Mesenchymal stem cell (in vitro differentiated cells and primary cell): ENCODE measurements around the gene EIF3A.

Experiments
- DNase-seq: peaks from one replicate; pipeline ENCODE4 v3.0.0-alpha.2; 2013
- H2AFZ ChIP-seq: one replicate; pipeline ENCODE4 v1.6.1; 2013; ENCODE audit warnings: low read depth, mild to moderate bottlenecking, control low read depth, inconsistent platforms, low read length, moderate library complexity
- H2AK5ac ChIP-seq: 2 replicates; pipeline ENCODE4 v1.6.1; 2013; ENCODE audit warnings: low read length, moderate library complexity, mild to moderate bottlenecking, inconsistent platforms; ENCODE audit not compliant: severe bottlenecking
- H2BK120ac ChIP-seq: one replicate; pipeline ENCODE4 v1.6.1; 2013; ENCODE audit warnings: low read depth, mild to moderate bottlenecking, inconsistent platforms, low read length, moderate library complexity
- H2BK12ac ChIP-seq, 2 experiments: one replicate each; pipeline ENCODE4 v1.6.1; 2013; ENCODE audit warnings: inconsistent platforms in 2 of 2, low read length in 2 of 2, mild to moderate bottlenecking in 2 of 2, moderate library complexity in 2 of 2, control low read depth in 1 of 2
- H2BK15ac ChIP-seq: one replicate; pipeline ENCODE4 v1.6.1; 2013; ENCODE audit warnings: mild to moderate bottlenecking, low read depth, inconsistent platforms; ENCODE audit not compliant: poor library complexity, severe bottlenecking
- H2BK5ac ChIP-seq: 2 replicates; pipeline ENCODE4 v1.6.1; 2013; ENCODE audit warnings: low read depth, mild to moderate bottlenecking, low read length, control low read depth, inconsistent platforms; ENCODE audit not compliant: poor library complexity, severe bottlenecking
- H3K14ac ChIP-seq, 2 experiments: one replicate each; pipeline ENCODE4 v1.6.1; 2013; ENCODE audit warnings: inconsistent platforms in 2 of 2, low read length in 2 of 2, control low read depth in 1 of 2, mild to moderate bottlenecking in 1 of 2, moderate library complexity in 1 of 2
- H3K18ac ChIP-seq, 2 experiments: one replicate each; pipeline ENCODE4 v1.6.1; 2013; ENCODE audit warnings: inconsistent platforms in 2 of 2, low read length in 2 of 2, control low read depth in 1 of 2, low read depth in 1 of 2, mild to moderate bottlenecking in 1 of 2
- H3K23ac ChIP-seq, 2 experiments: one replicate each; pipeline ENCODE4 v1.6.1; 2013; ENCODE audit warnings: inconsistent platforms in 2 of 2, low read length in 2 of 2, mild to moderate bottlenecking in 2 of 2, moderate library complexity in 2 of 2, control low read depth in 1 of 2
- H3K27ac ChIP-seq: 2 replicates; pipeline ENCODE4 v1.5.1; 2013; ENCODE audit warnings: mild to moderate bottlenecking, moderate library complexity, low read length, control low read depth, inconsistent platforms; ENCODE audit not compliant: poor library complexity, severe bottlenecking
- H3K27me3 ChIP-seq, 2 experiments: 2 replicates each; pipeline versions ENCODE4 v1.6.1 to v1.7.0; 2013; ENCODE audit warnings: low read length in 2 of 2, mild to moderate bottlenecking in 2 of 2, moderate library complexity in 2 of 2, control low read depth in 1 of 2, inconsistent platforms in 1 of 2; ENCODE audit not compliant: control insufficient read depth in 1 of 2, insufficient read depth in 1 of 2
- H3K36me3 ChIP-seq, 2 experiments: 2 replicates each; pipeline versions ENCODE4 v1.6.1 to v1.7.0; 2013; ENCODE audit warnings: low read length in 2 of 2, control low read depth in 1 of 2, inconsistent platforms in 1 of 2, low read depth in 1 of 2, mild to moderate bottlenecking in 1 of 2; ENCODE audit not compliant: insufficient read depth in 2 of 2, control insufficient read depth in 1 of 2
- H3K4ac ChIP-seq, 2 experiments: one replicate each; pipeline ENCODE4 v1.6.1; 2013; ENCODE audit warnings: inconsistent platforms in 2 of 2, low read length in 2 of 2, mild to moderate bottlenecking in 2 of 2, moderate library complexity in 2 of 2, control low read depth in 1 of 2, low read depth in 1 of 2
- H3K4me1 ChIP-seq: 2 replicates; pipeline ENCODE4 v1.6.1; 2013; ENCODE audit warnings: low read depth, low read length, control low read depth; ENCODE audit not compliant: control insufficient read depth, insufficient read depth
- H3K4me2 ChIP-seq: 2 replicates; pipeline ENCODE4 v1.6.1; 2013; ENCODE audit warnings: low read length, mild to moderate bottlenecking, inconsistent platforms; ENCODE audit not compliant: poor library complexity, severe bottlenecking
- H3K4me3 ChIP-seq, 2 experiments: 2 replicates each; pipeline versions ENCODE4 v1.5.1 to v1.7.0; 2013; ENCODE audit warnings: low read length in 2 of 2, mild to moderate bottlenecking in 2 of 2, control low read depth in 1 of 2, low read depth in 1 of 2; ENCODE audit not compliant: insufficient read depth in 1 of 2
- H3K79me1 ChIP-seq: replicated peaks from 2 replicates; pipeline ENCODE4 v1.6.1; 2013; ENCODE audit warnings: mild to moderate bottlenecking, control low read depth, low read length, inconsistent platforms; ENCODE audit not compliant: poor library complexity, severe bottlenecking
- H3K9ac ChIP-seq: 2 replicates; pipeline ENCODE4 v1.7.0; 2013; ENCODE audit warnings: mild to moderate bottlenecking, low read length, moderate library complexity
- H3K9me3 ChIP-seq: 2 replicates; pipeline ENCODE4 v1.7.0; 2013; ENCODE audit warnings: mild to moderate bottlenecking, low read length; ENCODE audit not compliant: control insufficient read depth
- H4K8ac ChIP-seq: one replicate; pipeline ENCODE4 v1.6.1; 2013; ENCODE audit warnings: inconsistent platforms, mild to moderate bottlenecking, low read length, moderate library complexity
- H4K91ac ChIP-seq: one replicate; pipeline ENCODE4 v1.6.1; 2013; ENCODE audit warnings: mild to moderate bottlenecking, low read length, inconsistent platforms
- WGBS: methylation state at CpG from one replicate; pipeline ENCODE4 v1.1.7; 2013; ENCODE audit warnings: mixed read lengths; 5-methylcytosine and 5-hydroxymethylcytosine counted together

EIF3A gene

GRCh38 chr10:119001717-119002500 is 78.7 kb downstream of the EIF3A start:
- no peak for DNase-seq
- Histone ChIP-seq H3K4me1 (peaks cover 5% of the 10 kb centered on the region), H4K91ac (no peak overlapping the region), H3K23ac (no peak overlapping the region), H2BK12ac (no peak overlapping the region), H3K27me3 (peaks cover 8 to 20% of the 10 kb centered on the region in 2 experiments), H3K9ac (no peak overlapping the region), H2BK120ac (no peak overlapping the region), H3K4me3 (no peak overlapping the region), H3K27ac (no peak overlapping the region), H3K9me3 (peaks cover 8% of the 10 kb centered on the region), H2AFZ (no peak overlapping the region), H2BK5ac (no peak overlapping the region), H3K18ac (no peak overlapping the region), H3K14ac (peak overlapping the region in 1 of 2 experiments; percentile 6), H3K4ac (no peak overlapping the region), H3K79me1 (no peaks in the 10 kb centered on the region), H3K4me2 (no peak overlapping the region), H2BK15ac (no peak overlapping the region), H2AK5ac (no peak overlapping the region), H4K8ac (no peak overlapping the region), H3K36me3 (no peaks in the 10 kb centered on the region)
- 94% methylated on average over 8 of the region's 10 CpGs for WGBS

GRCh38 chr10:118998183-118998582 is 82.4 kb downstream of the EIF3A start:
- no peak overlapping the region for H2AK5ac ChIP-seq
- H3K27ac ChIP-seq: no peak overlapping the region
- H3K36me3 ChIP-seq: no peaks in the 10 kb centered on the region
- H3K23ac ChIP-seq: no peak overlapping the region
- no peak overlapping the region for H2BK120ac ChIP-seq
- peaks cover 9 to 25% of the 10 kb centered on the region in 2 experiments for H3K27me3 ChIP-seq
- no peak overlapping the region for H4K91ac ChIP-seq
- DNase-seq: no peak
- H3K79me1 ChIP-seq: no peaks in the 10 kb centered on the region
- H2AFZ ChIP-seq: no peak overlapping the region
- no peak overlapping the region for H3K18ac ChIP-seq
- H2BK5ac ChIP-seq: no peak overlapping the region
- no peak overlapping the region for H3K4me2 ChIP-seq
- no peak overlapping the region for H3K4ac ChIP-seq
- H3K9ac ChIP-seq: no peak overlapping the region
- no peak overlapping the region for H2BK12ac ChIP-seq
- H4K8ac ChIP-seq: no peak overlapping the region
- no peaks in the 10 kb centered on the region for H3K4me1 ChIP-seq
- H3K4me3 ChIP-seq: no peak overlapping the region
- H3K14ac ChIP-seq: no peak overlapping the region
- no peak overlapping the region for H2BK15ac ChIP-seq
- H3K9me3 ChIP-seq: peaks cover 8% of the 10 kb centered on the region
- 84% methylated on average over 5 of the region's 5 CpGs for WGBS

- H4K91ac ChIP-seq: no peak overlapping the region
- no peak overlapping the region for H3K23ac ChIP-seq
- H2AK5ac ChIP-seq: no peak overlapping the region
- H3K18ac ChIP-seq: no peak overlapping the region
- no peak overlapping the region for H4K8ac ChIP-seq
- H3K4me2 ChIP-seq: no peak overlapping the region
- no peaks in the 10 kb centered on the region for H3K36me3 ChIP-seq
- peaks cover 8% of the 10 kb centered on the region for H3K9me3 ChIP-seq
- no peak overlapping the region for H2BK5ac ChIP-seq
- DNase-seq: no peak
- no peak overlapping the region for H3K14ac ChIP-seq
- WGBS: 97% methylated on average over 2 of the region's 2 CpGs
- H2AFZ ChIP-seq: no peak overlapping the region
- H3K79me1 ChIP-seq: no peaks in the 10 kb centered on the region
- H2BK15ac ChIP-seq: no peak overlapping the region
- H2BK12ac ChIP-seq: no peak overlapping the region
- H3K4ac ChIP-seq: no peak overlapping the region
- no peak overlapping the region for H3K4me3 ChIP-seq
- H3K4me1 ChIP-seq: no peaks in the 10 kb centered on the region
- H2BK120ac ChIP-seq: no peak overlapping the region
- H3K27me3 ChIP-seq: peaks cover 13 to 33% of the 10 kb centered on the region in 2 experiments
- no peak overlapping the region for H3K9ac ChIP-seq
- H3K27ac ChIP-seq: no peak overlapping the region
Measured at GRCh38 chr10:118997379-118997778, 83.2 kb downstream of the EIF3A start.

GRCh38 chr10:118995739-118996138 is 84.9 kb downstream of the EIF3A start:
- Histone ChIP-seq H2BK15ac (no peak overlapping the region), H3K4ac (no peak overlapping the region), H2AK5ac (no peak overlapping the region), H3K27ac (no peak overlapping the region), H3K9ac (no peak overlapping the region), H2BK120ac (no peak overlapping the region), H3K9me3 (peaks cover 8% of the 10 kb centered on the region), H2BK12ac (no peak overlapping the region), H4K8ac (no peak overlapping the region), H4K91ac (no peak overlapping the region), H3K4me3 (no peak overlapping the region), H3K79me1 (no peaks in the 10 kb centered on the region), H3K27me3 (peaks cover 21 to 38% of the 10 kb centered on the region in 2 experiments), H3K36me3 (no peaks in the 10 kb centered on the region), H2BK5ac (no peak overlapping the region), H3K4me1 (peaks cover 1% of the 10 kb centered on the region), H3K14ac (no peak overlapping the region), H3K23ac (no peak overlapping the region), H3K4me2 (no peak overlapping the region), H3K18ac (no peak overlapping the region), H2AFZ (no peak overlapping the region)
- no peak for DNase-seq
- WGBS: 92% methylated on average over 10 of the region's 10 CpGs
